Measurements from ENCODE around the gene FRRS1L.

DNA sequence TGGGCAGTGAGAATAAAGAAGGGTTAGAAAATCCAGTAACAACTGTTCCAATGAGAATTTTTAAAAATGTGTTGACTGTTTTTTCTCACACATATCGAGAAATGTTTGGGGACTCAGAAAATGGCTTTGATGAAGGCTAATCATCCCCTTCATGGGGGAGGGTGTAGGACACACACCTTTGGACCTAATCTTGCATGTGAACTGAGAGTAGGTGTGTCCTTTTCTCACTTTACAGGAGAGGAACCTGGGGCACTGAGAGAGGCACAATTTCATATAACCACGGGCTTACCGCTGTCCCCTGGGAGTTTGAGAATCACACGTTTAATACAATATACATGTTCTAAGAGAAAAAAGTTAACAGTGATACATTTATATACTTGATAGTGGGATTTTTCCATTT lies 17.3 kb downstream of the FRRS1L start:
- TF ChIP-seq, protein P1, sequence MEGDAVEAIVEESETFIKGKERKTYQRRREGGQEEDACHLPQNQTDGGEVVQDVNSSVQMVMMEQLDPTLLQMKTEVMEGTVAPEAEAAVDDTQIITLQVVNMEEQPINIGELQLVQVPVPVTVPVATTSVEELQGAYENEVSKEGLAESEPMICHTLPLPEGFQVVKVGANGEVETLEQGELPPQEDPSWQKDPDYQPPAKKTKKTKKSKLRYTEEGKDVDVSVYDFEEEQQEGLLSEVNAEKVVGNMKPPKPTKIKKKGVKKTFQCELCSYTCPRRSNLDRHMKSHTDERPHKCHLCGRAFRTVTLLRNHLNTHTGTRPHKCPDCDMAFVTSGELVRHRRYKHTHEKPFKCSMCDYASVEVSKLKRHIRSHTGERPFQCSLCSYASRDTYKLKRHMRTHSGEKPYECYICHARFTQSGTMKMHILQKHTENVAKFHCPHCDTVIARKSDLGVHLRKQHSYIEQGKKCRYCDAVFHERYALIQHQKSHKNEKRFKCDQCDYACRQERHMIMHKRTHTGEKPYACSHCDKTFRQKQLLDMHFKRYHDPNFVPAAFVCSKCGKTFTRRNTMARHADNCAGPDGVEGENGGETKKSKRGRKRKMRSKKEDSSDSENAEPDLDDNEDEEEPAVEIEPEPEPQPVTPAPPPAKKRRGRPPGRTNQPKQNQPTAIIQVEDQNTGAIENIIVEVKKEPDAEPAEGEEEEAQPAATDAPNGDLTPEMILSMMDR (IDR thresholded peaks at IDR 0.05; ENCODE audit: low read length): no peak
- no peak for TF ChIP-seq EZH2 (IDR thresholded peaks at IDR 0.05; ENCODE audit: borderline replicate concordance, low read length)

Data from OCI-LY1 (cell line).